Liver (tissue), 9 donors: ENCODE results near the gene MISP3. TPM values are rescaled to one million over a fixed set of nuclear protein-coding genes. Genes with fewer than 3 reads are reported as not detected.

Experiments used
- DNase-seq: peaks from one replicate; pipeline ENCODE4 v3.0.0-alpha.2; 2017; ENCODE audit warnings: low spot score
- H3K27ac ChIP-seq, 2 donors: one replicate each; pipeline ENCODE4 v1.7.0; 2013; ENCODE audit warnings: inconsistent platforms in 2 of 2, low read length in 2 of 2, control low read depth in 1 of 2, low read depth in 1 of 2, mild to moderate bottlenecking in 1 of 2
- H3K27me3 ChIP-seq, 4 donors: one replicate each; pipeline versions ENCODE4 v1.6.1 to v1.7.0; 2013; ENCODE audit warnings: low read length in 3 of 4, inconsistent platforms in 1 of 4, mild to moderate bottlenecking in 1 of 4, moderate library complexity in 1 of 4; ENCODE audit not compliant: control insufficient read depth in 4 of 4, insufficient read depth in 4 of 4
- H3K36me3 ChIP-seq, 4 donors: one replicate each; pipeline versions ENCODE4 v1.6.1 to v1.7.0; 2013; ENCODE audit warnings: low read length in 3 of 4, mild to moderate bottlenecking in 3 of 4, low read depth in 1 of 4, moderate library complexity in 1 of 4; ENCODE audit not compliant: control insufficient read depth in 4 of 4, insufficient read depth in 3 of 4
- H3K4me1 ChIP-seq, 4 donors: one replicate each; pipeline versions ENCODE4 v1.6.1 to v1.7.0; 2013; ENCODE audit warnings: low read length in 3 of 4, mild to moderate bottlenecking in 3 of 4, moderate library complexity in 1 of 4; ENCODE audit not compliant: control insufficient read depth in 4 of 4, insufficient read depth in 4 of 4
- H3K4me3 ChIP-seq, 3 donors: one replicate each; pipeline versions ENCODE4 v1.6.1 to v1.7.0; 2013; ENCODE audit warnings: low read length in 3 of 3, control low read depth in 1 of 3, low read depth in 1 of 3, mild to moderate bottlenecking in 1 of 3
- H3K9ac ChIP-seq, 2 donors: one replicate each; pipeline ENCODE4 v1.7.0; 2013; ENCODE audit warnings: low read length in 2 of 2, mild to moderate bottlenecking in 2 of 2, moderate library complexity in 2 of 2, control low read depth in 1 of 2, low read depth in 1 of 2
- H3K9me3 ChIP-seq, 4 donors: one replicate each; pipeline versions ENCODE4 v1.6.1 to v1.7.0; 2013; ENCODE audit warnings: low read length in 3 of 4; ENCODE audit not compliant: control insufficient read depth in 4 of 4
- ATF3 ChIP-seq: IDR thresholded peaks from 2 replicates; pipeline ENCODE4 v1.6.1; 2016; ENCODE audit warnings: antibody characterized with exemption
- CTCF ChIP-seq: fragments of 150-350 bp; IDR thresholded peaks from 2 replicates; pipeline ENCODE4 v1.5.1; 2017; ENCODE audit warnings: improper control_type of control experiment, low read depth, low read length; ENCODE audit not compliant: missing input control
- EGR1 ChIP-seq, 2 donors: IDR thresholded peaks; 2 replicates each; pipeline ENCODE4 v1.6.1; 2016 to 2018; ENCODE audit warnings: antibody characterized with exemption in 2 of 2, low read depth in 2 of 2
- FOXA1 ChIP-seq: IDR thresholded peaks from 2 replicates; pipeline ENCODE4 v1.6.1; 2016; ENCODE audit warnings: antibody characterized with exemption
- FOXA2 ChIP-seq: IDR thresholded peaks from 2 replicates; pipeline ENCODE4 v1.6.1; 2016; ENCODE audit warnings: antibody characterized with exemption
- GABPA ChIP-seq, 2 donors: IDR thresholded peaks in 1 of 2; conservative IDR thresholded peaks in 1 of 2; 2 replicates each; pipeline ENCODE4 v1.6.1; 2016; ENCODE audit warnings: antibody characterized with exemption in 2 of 2, mild to moderate bottlenecking in 1 of 2, moderate library complexity in 1 of 2
- HNF4A ChIP-seq, 2 donors: conservative IDR thresholded peaks; 2 replicates each; pipeline ENCODE4 v1.6.1; 2016; ENCODE audit warnings: antibody characterized with exemption in 2 of 2, mild to moderate bottlenecking in 2 of 2
- HNF4G ChIP-seq: IDR thresholded peaks from 2 replicates; pipeline ENCODE4 v1.6.1; 2016; ENCODE audit warnings: antibody characterized with exemption
- JUND ChIP-seq, 2 donors: IDR thresholded peaks; 2 replicates each; pipeline ENCODE4 v1.6.1; 2016; ENCODE audit warnings: antibody characterized with exemption in 2 of 2
- MAX ChIP-seq: IDR thresholded peaks from 2 replicates; pipeline ENCODE4 v1.6.1; 2016; ENCODE audit warnings: antibody characterized with exemption
- NR2F2 ChIP-seq: IDR thresholded peaks from 2 replicates; pipeline ENCODE4 v1.6.1; 2016; ENCODE audit warnings: antibody characterized with exemption
- RAD21 ChIP-seq, 2 donors: IDR thresholded peaks; 2 replicates each; pipeline ENCODE4 v1.6.1; 2016; ENCODE audit warnings: antibody characterized with exemption in 2 of 2, mild to moderate bottlenecking in 2 of 2
- REST ChIP-seq: IDR thresholded peaks from 2 replicates; pipeline ENCODE4 v1.6.1; 2016; ENCODE audit warnings: antibody characterized with exemption, mild to moderate bottlenecking
- RXRA ChIP-seq, 2 donors: IDR thresholded peaks; 2 replicates each; pipeline ENCODE4 v1.6.1; 2017 to 2018; ENCODE audit warnings: antibody characterized with exemption in 2 of 2, mild to moderate bottlenecking in 1 of 2
- SP1 ChIP-seq: IDR thresholded peaks from 2 replicates; pipeline ENCODE4 v1.6.1; 2018; ENCODE audit warnings: antibody characterized with exemption, mild to moderate bottlenecking
- TAF1 ChIP-seq: conservative IDR thresholded peaks from 2 replicates; pipeline ENCODE4 v1.6.1; 2016; ENCODE audit warnings: antibody characterized with exemption, mild to moderate bottlenecking
- YY1 ChIP-seq: IDR thresholded peaks from 2 replicates; pipeline ENCODE4 v1.6.1; 2016; ENCODE audit warnings: antibody characterized with exemption, mild to moderate bottlenecking
- ZBTB33 ChIP-seq: IDR thresholded peaks from 2 replicates; pipeline ENCODE4 v1.6.1; 2016; ENCODE audit warnings: antibody characterized with exemption
- WGBS: extraction: QIAGEN DNeasy Blood & Tissue Kit; methylation state at CpG from one replicate; pipeline ENCODE4 v1.1.7; 2013; 5-methylcytosine and 5-hydroxymethylcytosine counted together
- polyA plus RNA-seq, 2 donors: library from polyadenylated mRNA; stranded (reverse) in 1 of 2; unstranded in 1 of 2; fragments of 200-250 nt in 1 of 2; fragments of >200 nt in 1 of 2; fragmentation: Nextera tagmentation in 1 of 2; extraction: Ambion mirVana in 1 of 2; gene quantifications; one replicate each; pipeline versions ENCODE4 v1.2.1 to v1.2.3, GENCODE V29; 2013 to 2015
- total RNA-seq, 2 donors: library from RNA; depleted of rRNA; stranded (reverse); fragments of >200 nt; gene quantifications; one replicate each; pipeline ENCODE4 v1.2.3, GENCODE V29; 2014
- donor health status: healthy.
- donor health status: healthy.
- donor health status: healthy.
- donor health status: healthy.
- donor health status: healthy.

MISP3 gene
- total and polyA plus RNA-seq, 4 donors, result 0.28 to 3.9 (median 2.8) TPM

GRCh38 chr19:14056069-14056666 lies 16.4 kb upstream of the MISP3 start:
- WGBS, result 94% methylated on average over 10 of the region's 10 CpGs
- Histone ChIP-seq H3K9me3 (no peaks in the 10 kb centered on the region), H3K27me3 (peaks cover 0 to 3% (median 0%) of the 10 kb centered on the region in 4 donors), H3K27ac (no peak overlapping the region), H3K9ac (no peak overlapping the region), H3K4me1 (peaks cover 1 to 29% (median 20%) of the 10 kb centered on the region in 4 donors), H3K36me3 (peaks cover 7 to 27% (median 13%) of the 10 kb centered on the region in 4 donors), H3K4me3 (no peak overlapping the region)
- no peak for TF ChIP-seq MAX
- no peak for TF ChIP-seq TAF1
- no peak for TF ChIP-seq FOXA2
- no peak for TF ChIP-seq HNF4A (conservative IDR thresholded peaks at IDR 0.05)
- no peak for TF ChIP-seq RAD21 (IDR thresholded peaks at IDR 0.05)
- no peak for TF ChIP-seq JUND (IDR thresholded peaks at IDR 0.05)
- TF ChIP-seq HNF4G, result no peak
- TF ChIP-seq GABPA (IDR thresholded peaks at IDR 0.05 in 1 of 2, conservative IDR thresholded peaks at IDR 0.05 in 1 of 2), result no peak
- TF ChIP-seq ATF3, result no peak
- TF ChIP-seq REST, result no peak
- no peak for TF ChIP-seq FOXA1
- TF ChIP-seq NR2F2, result no peak
- no peak for TF ChIP-seq RXRA (IDR thresholded peaks at IDR 0.05)
- no peak for TF ChIP-seq EGR1 (IDR thresholded peaks at IDR 0.05; ENCODE audit: low read depth in 2 of 2)
- no peak for TF ChIP-seq CTCF
- TF ChIP-seq ZBTB33, result no peak
- TF ChIP-seq YY1, result no peak
- no peak for TF ChIP-seq SP1
- no peak for DNase-seq
